GM21723 (cell line): ENCODE data around the gene DLX4.

Source experiments
- ATAC-seq: cut with Tn5 transposase; IDR thresholded peaks from one replicate; pipeline ENCODE4 v1.9.1; 2021; ENCODE audit warnings: mild to moderate bottlenecking, moderate library complexity; ENCODE audit not compliant: unreplicated experiment

DLX4 gene

GRCh38 chr17:49968405-49969133, 421 bp upstream of the DLX4 start:
- ATAC-seq, result peak; percentile 73

- no peak for ATAC-seq
Measured at GRCh38 chr17:49969795-49970389, 902 bp downstream of the DLX4 start.

GRCh38 chr17:49970498-49970897, 1.5 kb downstream of the DLX4 start:
- no peak for ATAC-seq

- ATAC-seq, result no peak
Measured at GRCh38 chr17:49971199-49971847, 2.3 kb downstream of the DLX4 start.

- ATAC-seq, result no peak
Measured at GRCh38 chr17:49971848-49972485, 3.0 kb downstream of the DLX4 start.

- ATAC-seq, result no peak
Measured at GRCh38 chr17:49972486-49973270, 3.7 kb downstream of the DLX4 start.

GRCh38 chr17:49973271-49973615, 4.3 kb downstream of the DLX4 start:
- no peak for ATAC-seq

- ATAC-seq, result no peak
Measured at GRCh38 chr17:49975531-49975930, 6.5 kb downstream of the DLX4 start.

- ATAC-seq, result no peak
Measured at GRCh38 chr17:49976163-49976827, 7.3 kb downstream of the DLX4 start.

GRCh38 chr17:49976828-49977202, 7.8 kb downstream of the DLX4 start:
- no peak for ATAC-seq

- ATAC-seq, result no peak
Measured at GRCh38 chr17:49977463-49978389, 8.7 kb downstream of the DLX4 start.

GRCh38 chr17:49978501-49978900, 9.5 kb downstream of the DLX4 start:
- no peak for ATAC-seq

GRCh38 chr17:49979748-49980479, 10.9 kb downstream of the DLX4 start:
- no peak for ATAC-seq

GRCh38 chr17:49980703-49981197, 11.8 kb downstream of the DLX4 start:
- ATAC-seq, result no peak

GRCh38 chr17:49984283-49984682, 15.3 kb downstream of the DLX4 start:
- ATAC-seq, result no peak

GRCh38 chr17:49984776-49985175, 15.8 kb downstream of the DLX4 start:
- ATAC-seq, result no peak

GRCh38 chr17:49985310-49985990, 16.5 kb downstream of the DLX4 start:
- ATAC-seq, result no peak
